Adrenal gland (tissue), 12 donors: ENCODE measurements around the gene HDHD5. TPM values are rescaled to one million over a fixed set of nuclear protein-coding genes. Genes with fewer than 3 reads are reported as not detected.

Source experiments
- DNase-seq, 7 donors: peaks; one replicate each; pipeline ENCODE4 v3.0.0-alpha.2; 2019 to 2020
- H3K27ac ChIP-seq, 5 donors: fragments of 200-600 bp; sonication (generic) in 4 of 5; 1 replicate in 3 of 5; 2 replicates in 2 of 5; pipeline versions ENCODE4 v1.5.1 to v1.8.0; 2016 to 2020; ENCODE audit warnings: mild to moderate bottlenecking in 1 of 5
- H3K27me3 ChIP-seq: fragments of 200-600 bp; 2 replicates; pipeline ENCODE4 v1.8.0; 2021
- H3K36me3 ChIP-seq, 2 donors: fragments of 200-600 bp; replicated peaks in 1 of 2; 1 replicate in 1 of 2; 2 replicates in 1 of 2; pipeline versions ENCODE4 v1.5.1 to v1.8.0; 2018 to 2022
- H3K4me1 ChIP-seq, 2 donors: fragments of 200-600 bp; replicated peaks in 1 of 2; 1 replicate in 1 of 2; 2 replicates in 1 of 2; pipeline versions ENCODE4 v1.5.1 to v1.8.0; 2018 to 2021
- H3K4me3 ChIP-seq, 4 donors: fragments of 200-600 bp; sonication (generic) in 3 of 4; one replicate each; pipeline ENCODE4 v1.5.1; 2016 to 2018
- H3K9me3 ChIP-seq, 3 donors: fragments of 200-600 bp; sonication (generic) in 1 of 3; replicated peaks in 1 of 3; 1 replicate in 2 of 3; 2 replicates in 1 of 3; pipeline versions ENCODE4 v1.5.1 to v1.8.0; 2016 to 2021
- CTCF ChIP-seq, 6 experiments: fragments of 450-650 bp in 4 of 6; fragments of 200-600 bp in 2 of 6; sonication (generic) in 1 of 6; IDR thresholded peaks; 1 replicate in 5 of 6; 2 replicates in 1 of 6; pipeline versions ENCODE4 v1.5.1 to v1.8.0; 2016 to 2021; ENCODE audit warnings: antibody characterized with exemption in 6 of 6, mild to moderate bottlenecking in 2 of 6, moderate library complexity in 1 of 6
- POLR2A ChIP-seq, 2 donors: fragments of 450-650 bp; IDR thresholded peaks; one replicate each; pipeline ENCODE4 v1.6.1; 2017; ENCODE audit warnings: antibody characterized with exemption in 2 of 2, mild to moderate bottlenecking in 2 of 2, moderate library complexity in 1 of 2
- WGBS, 4 donors: extraction: QIAGEN DNeasy Blood & Tissue Kit in 2 of 4; methylation state at CpG; one replicate each; pipeline versions ENCODE4 v1.1.5 to v1.1.7; 2013 to 2017; 5-methylcytosine and 5-hydroxymethylcytosine counted together
- intact Hi-C, 2 donors: fragments of 100-400 bp; cut with DNase I; formaldehyde crosslinking; loops; one replicate each; pipeline versions ENCODE4 v1.14.1 to v1.15.0; 2022 to 2023
- polyA plus RNA-seq, 3 donors: library from polyadenylated mRNA; stranded (reverse); fragments of 200-250 nt in 2 of 3; fragments of 350-450 nt in 1 of 3; fragmentation: Illumina TruSeq in 1 of 3; extraction: RNeasy Lipid Tissue Mini Kit (QIAGEN cat#74804) in 1 of 3; gene quantifications; one replicate each; pipeline ENCODE4 v1.2.3, GENCODE V29; 2013 to 2014
- total RNA-seq, 9 donors: library from RNA; depleted of rRNA in 4 of 9; stranded (reverse); fragments of >200 nt in 4 of 9; fragments of 120-200 nt in 1 of 9; fragmentation: NEBNext Ultra II Directional in 1 of 9; extraction: Animal tissue kit (Norgen Biotek cat#: 25700) in 1 of 9; gene quantifications; one replicate each; pipeline versions ENCODE4 v1.1.0 to v1.2.4, GENCODE V29; 2013 to 2023
- donor health status: healthy with polysubstance abuse.
- donor health status: Bipolar disorder and iron deficiency.
- donor health status: DM: yes; HTN: yes; CAD: no.
- donor health status: DM: no; HTN: no; CAD: no.
- donor health status: DM: no; HTN: no; CAD: no.
- donor health status: DM: yes; HTN: yes; CAD: no.

Gene HDHD5
- total and polyA plus RNA-seq, 12 donors = 21.9 to 60.8 (median 43.2) TPM

DNA sequence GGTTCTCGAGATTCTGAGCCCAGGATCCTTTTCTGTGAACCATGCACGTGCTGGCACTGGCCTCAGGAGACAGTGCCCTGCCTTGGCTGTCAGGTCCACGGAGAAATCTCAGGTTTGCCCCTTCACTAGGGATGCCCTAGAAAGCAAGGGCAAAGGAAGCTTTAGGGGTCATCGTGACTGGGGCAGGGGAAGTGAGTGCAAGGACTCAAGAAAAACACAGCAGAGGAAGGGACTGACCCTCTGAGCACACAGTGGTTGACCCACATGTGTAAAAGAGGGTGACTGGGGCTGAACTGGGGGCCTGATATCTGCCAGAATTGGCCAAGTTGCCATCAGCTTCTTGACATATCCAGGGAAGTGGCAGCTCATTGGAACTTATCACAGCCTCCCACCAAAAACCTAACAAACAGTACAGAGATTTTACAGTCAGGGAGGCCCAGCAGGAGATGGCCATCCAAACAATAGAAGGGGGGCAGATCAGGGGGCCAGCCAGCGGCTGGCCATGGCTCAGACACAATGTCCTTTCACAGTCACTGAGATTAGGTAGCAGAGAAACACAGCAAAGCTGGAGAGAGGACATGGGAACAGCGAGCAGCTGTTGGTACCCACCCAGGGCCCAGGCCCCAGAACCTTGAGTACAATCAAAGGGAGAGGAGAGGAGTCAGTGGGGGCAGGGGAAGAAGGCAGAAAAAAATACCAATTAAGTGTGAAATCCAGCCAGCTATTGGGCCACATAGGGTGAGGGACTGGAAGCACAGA is 42.3 kb downstream of the HDHD5 start:
- Histone ChIP-seq H3K27ac (peak overlapping the region in 1 of 5 donors; percentile 14), H3K36me3 (no peaks in the 10 kb centered on the region), H3K4me3 (no peak overlapping the region), H3K9me3 (no peaks in the 10 kb centered on the region), H3K4me1 (peaks cover 7 to 10% of the 10 kb centered on the region in 2 donors), H3K27me3 (peaks cover 6% of the 10 kb centered on the region)
- WGBS, 4 donors = 45 to 47% (median 46%) methylated on average over 6 of the region's 6 CpGs
- intact Hi-C loops = no loop called here
- no peak for TF ChIP-seq CTCF (IDR thresholded peaks at IDR 0.05)
- DNase-seq = no peak

GRCh38 chr22:17115945-17116565 is 43.0 kb downstream of the HDHD5 start:
- DNase-seq = no peak
- peak overlapping the region in 1 of 5 donors; percentile 14 for H3K27ac ChIP-seq
- intact Hi-C loops = no loop called here
- no peak for TF ChIP-seq POLR2A (IDR thresholded peaks at IDR 0.05)
- no peak for TF ChIP-seq CTCF (IDR thresholded peaks at IDR 0.05)
- H3K4me3 ChIP-seq = no peak overlapping the region
- WGBS, 4 donors = 48 to 64% (median 59%) methylated on average over 5 of the region's 5 CpGs
- no peaks in the 10 kb centered on the region for H3K36me3 ChIP-seq
- peaks cover 6% of the 10 kb centered on the region for H3K27me3 ChIP-seq
- H3K4me1 ChIP-seq = peaks cover 5 to 7% of the 10 kb centered on the region in 2 donors
- H3K9me3 ChIP-seq = no peaks in the 10 kb centered on the region

DNA sequence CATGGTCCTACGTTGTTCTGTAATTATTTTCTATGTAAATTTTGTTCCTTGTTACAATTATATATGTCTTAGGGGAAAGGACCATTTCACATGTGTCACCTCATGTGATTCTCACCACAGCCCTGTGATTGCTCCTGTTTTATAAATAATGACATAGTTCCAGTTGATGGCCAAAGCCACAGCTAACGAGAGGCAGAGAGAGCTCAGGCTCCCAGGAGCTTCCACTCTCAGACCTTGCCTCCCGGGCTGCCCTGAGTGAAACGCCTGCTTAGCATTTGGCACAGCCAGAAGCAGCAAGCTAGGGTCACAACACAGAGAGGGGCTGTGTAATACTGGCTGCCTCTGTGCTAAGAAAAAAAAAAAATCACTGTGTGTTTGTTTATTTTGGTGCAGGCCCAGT is 43.8 kb downstream of the HDHD5 start:
- peaks cover 0 to 7% of the 10 kb centered on the region in 2 donors for H3K4me1 ChIP-seq
- DNase-seq = no peak
- no peaks in the 10 kb centered on the region for H3K9me3 ChIP-seq
- TF ChIP-seq POLR2A (IDR thresholded peaks at IDR 0.05) (no peak), CTCF (IDR thresholded peaks at IDR 0.05) (no peak)
- 36 to 56% (median 52%) methylated on average over 4 of the region's 4 CpGs for WGBS, 4 donors
- no peak overlapping the region for H3K27ac ChIP-seq
- peaks cover 6% of the 10 kb centered on the region for H3K27me3 ChIP-seq
- no peaks in the 10 kb centered on the region for H3K36me3 ChIP-seq
- intact Hi-C loops = no loop called here
- H3K4me3 ChIP-seq = no peak overlapping the region

DNA sequence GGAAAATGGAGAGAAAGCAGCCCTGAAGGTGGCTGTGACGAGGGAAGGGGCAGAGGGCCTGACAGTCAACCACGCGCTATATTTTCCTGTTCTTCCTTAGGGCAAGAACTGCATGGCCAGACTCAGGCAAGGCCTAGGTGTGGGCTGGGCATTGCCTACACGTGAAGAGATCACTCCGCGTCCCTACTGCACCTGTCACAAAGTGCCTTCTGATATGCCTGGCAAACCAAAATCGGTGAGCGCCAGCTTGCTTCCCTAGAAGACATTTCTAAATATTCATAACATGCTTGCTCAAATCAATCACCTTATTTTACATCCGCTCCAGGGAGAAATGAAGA is 44.2 kb downstream of the HDHD5 start:
- TF ChIP-seq POLR2A (IDR thresholded peaks at IDR 0.05) (no peak), CTCF (IDR thresholded peaks at IDR 0.05) (no peak)
- Histone ChIP-seq H3K27ac (no peak overlapping the region), H3K27me3 (peaks cover 6% of the 10 kb centered on the region), H3K4me1 (peaks cover 0 to 7% of the 10 kb centered on the region in 2 donors), H3K4me3 (no peak overlapping the region), H3K9me3 (no peaks in the 10 kb centered on the region), H3K36me3 (peaks cover 0 to 3% of the 10 kb centered on the region in 2 donors)
- intact Hi-C loops = no loop called here
- DNase-seq = no peak
- 79 to 83% (median 82%) methylated on average over 9 of the region's 9 CpGs for WGBS, 4 donors
